ENCODE results near the gene CS. TPM values are rescaled to one million over a fixed set of nuclear protein-coding genes. Genes with fewer than 3 reads are reported as not detected.
A peak's percentile ranks its signal among the peaks of the same experiment; 100 is the strongest.
"Not testable (repeated sequence)": the region's sequence is repeated elsewhere in the genome, so short reads cannot be mapped to it uniquely, and the experiment has no call there.

CS gene
- total and polyA plus RNA-seq, 3 donors from 2014 or later = 63.8 to 70.2 (median 67.8) TPM

DNA sequence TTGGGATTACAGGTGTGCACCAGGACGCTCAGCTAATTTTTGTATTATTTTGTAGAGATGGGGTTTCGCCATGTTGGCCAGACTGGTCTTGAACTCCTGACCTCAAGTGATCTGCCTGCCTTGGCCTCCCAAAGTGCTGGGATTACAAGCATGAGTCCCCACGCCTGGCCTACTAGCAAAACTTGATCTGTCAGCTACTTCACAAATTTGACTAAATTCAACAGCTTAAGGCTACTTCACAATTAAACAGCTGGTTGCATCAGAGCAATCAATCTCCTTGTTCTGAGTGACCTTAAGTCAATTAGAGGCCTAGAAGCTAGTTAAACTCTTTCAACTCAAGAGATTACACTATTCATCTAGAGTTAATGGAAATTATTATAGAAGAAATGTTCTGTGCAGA is 21.2 kb downstream of the CS start:
- H3K27ac ChIP-seq = no peak overlapping the region
- no peaks in the 10 kb centered on the region for H3K36me3 ChIP-seq (ENCODE audit: low read depth, missing control alignments)
- no peaks in the 10 kb centered on the region for H3K27me3 ChIP-seq
- no peaks in the 10 kb centered on the region for H3K9me3 ChIP-seq
- H3K4me3 ChIP-seq = no peak overlapping the region
- no peak for DNase-seq
- TF ChIP-seq, protein P1, sequence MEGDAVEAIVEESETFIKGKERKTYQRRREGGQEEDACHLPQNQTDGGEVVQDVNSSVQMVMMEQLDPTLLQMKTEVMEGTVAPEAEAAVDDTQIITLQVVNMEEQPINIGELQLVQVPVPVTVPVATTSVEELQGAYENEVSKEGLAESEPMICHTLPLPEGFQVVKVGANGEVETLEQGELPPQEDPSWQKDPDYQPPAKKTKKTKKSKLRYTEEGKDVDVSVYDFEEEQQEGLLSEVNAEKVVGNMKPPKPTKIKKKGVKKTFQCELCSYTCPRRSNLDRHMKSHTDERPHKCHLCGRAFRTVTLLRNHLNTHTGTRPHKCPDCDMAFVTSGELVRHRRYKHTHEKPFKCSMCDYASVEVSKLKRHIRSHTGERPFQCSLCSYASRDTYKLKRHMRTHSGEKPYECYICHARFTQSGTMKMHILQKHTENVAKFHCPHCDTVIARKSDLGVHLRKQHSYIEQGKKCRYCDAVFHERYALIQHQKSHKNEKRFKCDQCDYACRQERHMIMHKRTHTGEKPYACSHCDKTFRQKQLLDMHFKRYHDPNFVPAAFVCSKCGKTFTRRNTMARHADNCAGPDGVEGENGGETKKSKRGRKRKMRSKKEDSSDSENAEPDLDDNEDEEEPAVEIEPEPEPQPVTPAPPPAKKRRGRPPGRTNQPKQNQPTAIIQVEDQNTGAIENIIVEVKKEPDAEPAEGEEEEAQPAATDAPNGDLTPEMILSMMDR (IDR thresholded peaks at IDR 0.05) = no peak
- no peak for TF ChIP-seq POLR2A (IDR thresholded peaks at IDR 0.05)
- WGBS, 2 donors = 95 to 97% methylated on average over 3 of the region's 3 CpGs
- intact Hi-C loops (cut with DNase I; ENCODE audit: low total_unique reads) = no loop called here
- no peaks in the 10 kb centered on the region for H3K4me1 ChIP-seq

DNA sequence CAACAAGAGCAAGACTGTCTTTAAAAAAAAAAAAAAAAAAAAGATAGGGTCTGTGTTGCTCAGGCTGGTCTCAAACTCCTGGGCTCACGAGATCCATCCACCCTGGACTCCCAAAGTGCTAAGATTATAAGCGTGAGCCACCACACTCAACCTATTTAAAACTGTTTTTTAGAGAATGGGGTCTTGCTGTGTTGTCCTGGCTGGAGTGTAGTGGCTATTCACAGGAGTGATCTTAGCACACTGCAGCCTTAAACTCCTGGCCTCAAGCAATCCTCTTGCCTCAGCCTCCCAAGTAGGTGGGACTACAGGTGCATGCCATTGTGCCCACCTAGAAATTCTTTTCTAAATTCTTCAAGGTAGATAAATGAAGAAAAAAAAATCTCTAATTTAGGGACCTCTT is 25.8 kb downstream of the CS start:
- Histone ChIP-seq H3K27ac (no peak overlapping the region), H3K4me1 (peaks cover 14% of the 10 kb centered on the region), H3K9me3 (no peaks in the 10 kb centered on the region), H3K4me3 (no peak overlapping the region), H3K27me3 (no peaks in the 10 kb centered on the region), H3K36me3 (ENCODE audit: low read depth, missing control alignments) (no peaks in the 10 kb centered on the region)
- TF ChIP-seq POLR2A (IDR thresholded peaks at IDR 0.05) = no peak
- TF ChIP-seq, protein P1 (IDR thresholded peaks at IDR 0.05) = no peak
- 79 to 96% methylated on average over 2 of the region's 2 CpGs for WGBS, 2 donors
- no peak for DNase-seq
- intact Hi-C loops (cut with DNase I; ENCODE audit: low total_unique reads) = no loop called here

DNA sequence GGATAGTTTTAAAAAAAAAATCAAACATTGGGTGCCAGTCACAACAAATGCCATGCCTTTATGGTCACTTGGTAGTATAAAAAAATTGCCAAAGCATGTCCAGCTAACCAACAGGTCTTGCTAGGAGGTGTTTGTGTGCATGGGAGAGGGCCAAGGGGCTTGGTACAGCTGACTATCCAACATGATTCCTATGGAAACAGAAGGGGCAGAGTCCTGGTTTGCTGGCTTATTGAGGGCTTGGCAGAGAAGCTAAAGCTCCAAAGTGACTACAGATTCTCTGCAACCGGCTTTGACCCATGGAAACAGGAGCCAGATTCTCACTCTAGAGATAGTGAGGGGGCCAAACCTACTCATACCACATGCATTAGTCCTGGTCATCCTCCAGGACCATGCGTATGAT is 27.7 kb downstream of the CS start:
- H3K27ac ChIP-seq; DNase-seq; H3K9me3 ChIP-seq; intact Hi-C loops (cut with DNase I; ENCODE audit: low total_unique reads); H3K36me3 ChIP-seq (ENCODE audit: low read depth, missing control alignments); H3K27me3 ChIP-seq; H3K4me3 ChIP-seq: not testable (repeated sequence)
- 71 to 76% methylated on average over 2 of the region's 2 CpGs for WGBS, 2 donors
- peaks cover 22% of the 10 kb centered on the region for H3K4me1 ChIP-seq

DNA sequence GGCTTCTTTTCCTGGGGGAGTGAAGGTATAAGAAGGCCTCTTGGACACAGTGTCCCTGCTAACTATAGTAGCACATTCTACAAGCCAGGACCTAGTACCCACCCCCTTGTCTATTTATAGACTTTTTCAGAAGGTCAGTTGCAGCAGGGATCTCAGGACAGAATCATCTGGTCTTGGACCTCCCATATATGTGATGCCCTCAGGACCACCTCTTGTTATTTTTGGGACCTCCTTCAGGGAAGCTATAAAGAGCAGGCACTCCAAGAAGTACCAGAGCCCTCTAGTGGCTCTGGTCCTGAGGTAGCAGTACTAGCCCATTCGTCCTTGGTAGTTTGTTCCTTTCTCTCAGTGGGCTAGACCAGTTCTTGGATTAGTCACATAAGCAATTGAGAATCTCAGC is 29.1 kb downstream of the CS start:
- TF ChIP-seq, protein P1 (IDR thresholded peaks at IDR 0.05) = peak in 2 of 3 experiments; percentile 21 to 22
- no peak for TF ChIP-seq POLR2A (IDR thresholded peaks at IDR 0.05)
- H3K27ac ChIP-seq = peak overlapping the region in 1 of 2 donors; percentile 17
- H3K36me3 ChIP-seq (ENCODE audit: low read depth, missing control alignments) = no peaks in the 10 kb centered on the region
- intact Hi-C loops (cut with DNase I; ENCODE audit: low total_unique reads) = no loop called here
- no peak overlapping the region for H3K4me3 ChIP-seq
- peaks cover 26% of the 10 kb centered on the region for H3K4me1 ChIP-seq
- no peaks in the 10 kb centered on the region for H3K27me3 ChIP-seq
- WGBS, 2 donors = 14 to 45% methylated on average over 1 of the region's 1 CpG
- peak; percentile 27 for DNase-seq
- no peaks in the 10 kb centered on the region for H3K9me3 ChIP-seq

DNA sequence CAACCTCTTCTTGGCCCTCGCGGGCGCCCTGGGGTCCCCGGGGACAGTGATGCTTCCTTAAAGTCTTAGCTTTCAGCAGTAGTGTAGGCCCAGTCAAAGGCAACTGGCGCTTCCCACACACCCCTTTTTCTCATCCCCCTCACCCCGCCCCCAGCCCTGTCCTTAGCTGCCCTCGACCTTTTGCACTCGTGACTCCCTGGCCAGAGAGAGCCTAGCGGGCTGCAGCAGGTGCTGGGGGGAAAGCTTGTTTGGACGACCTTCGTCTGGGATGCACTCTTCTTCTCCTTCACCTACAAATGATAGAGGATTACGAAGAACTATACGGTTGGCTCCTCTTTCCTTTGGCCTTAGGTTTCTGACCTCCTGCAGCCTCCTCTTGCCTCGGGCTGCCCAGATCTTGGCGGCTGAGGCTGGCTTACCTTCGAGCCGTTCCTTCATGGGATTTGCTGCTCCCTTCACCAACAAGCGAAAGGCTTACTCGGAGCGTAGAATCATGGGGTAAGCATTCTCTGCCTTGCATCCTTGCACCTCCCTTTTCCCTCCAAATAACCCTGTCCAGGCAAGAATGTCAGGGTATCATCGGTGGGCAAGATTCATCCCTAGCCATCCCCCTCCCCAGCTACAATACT is 32.6 kb downstream of the CS start:
- peak overlapping the region; percentile 72 to 76 for H3K4me3 ChIP-seq
- DNase-seq = peak; percentile 48
- intact Hi-C loops (cut with DNase I; ENCODE audit: low total_unique reads) = no loop called here

More for the DNA sequence above, 32.6 kb downstream of the CS start:
- Histone ChIP-seq H3K27me3 (no peaks in the 10 kb centered on the region), H3K9me3 (no peaks in the 10 kb centered on the region), H3K36me3 (ENCODE audit: low read depth, missing control alignments) (no peaks in the 10 kb centered on the region), H3K27ac (peak overlapping the region; percentile 91), H3K4me1 (peaks cover 26% of the 10 kb centered on the region)
- WGBS, 2 donors = 12 to 19% methylated on average over 17 to 21 of the region's 21 CpGs
- no peak for TF ChIP-seq POLR2A (IDR thresholded peaks at IDR 0.05)
- TF ChIP-seq, protein P1 (IDR thresholded peaks at IDR 0.05) = no peak

All from testis (tissue), 3 donors.